K562 (cell line): Measurements from ENCODE around the gene PET100. TPM values are rescaled to one million over a fixed set of nuclear protein-coding genes. Genes with fewer than 3 reads are reported as not detected.

Source experiments
- ARID2 ChIP-seq: fragments of 450-650 bp; IDR thresholded peaks from 2 replicates; pipeline ENCODE4 v1.6.1; 2017; ENCODE audit warnings: antibody characterized with exemption, mild to moderate bottlenecking
- BCOR ChIP-seq: fragments of 450-650 bp; IDR thresholded peaks from 2 replicates; pipeline ENCODE4 v1.6.1; 2016
- EGR1 ChIP-seq: fragments of 450-650 bp; conservative IDR thresholded peaks from 2 replicates; pipeline ENCODE4 v1.6.1; 2017; ENCODE audit warnings: mild to moderate bottlenecking
- FIP1L1 ChIP-seq: fragments of 200-400 bp; formaldehyde crosslinking; IDR thresholded peaks from 2 replicates; pipeline ENCODE4 v1.6.1; 2018; ENCODE audit warnings: mild to moderate bottlenecking, low read depth, low read length; ENCODE audit not compliant: poor library complexity, severe bottlenecking
- OTX1 ChIP-seq: fragments of 450-650 bp; formaldehyde crosslinking; IDR thresholded peaks from 2 replicates; pipeline ENCODE4 v1.4.0; 2022; ENCODE audit warnings: mild to moderate bottlenecking
- SMARCA5 ChIP-seq: fragments of 450-650 bp; IDR thresholded peaks from 2 replicates; pipeline ENCODE4 v1.6.1; 2016
- SREBF2 ChIP-seq: sonication (generic); formaldehyde crosslinking; IDR thresholded peaks from 2 replicates; pipeline ENCODE4 v1.4.0; 2020; ENCODE audit warnings: mild to moderate bottlenecking, missing genetic modification reagents
- TBP ChIP-seq: optimal IDR thresholded peaks from 2 replicates; pipeline ENCODE3; 2011; ENCODE audit warnings: low read depth, low read length, improper control_type of control experiment
- TEAD2 ChIP-seq: fragments of 450-650 bp; IDR thresholded peaks from 2 replicates; pipeline ENCODE4 v1.6.1; 2016; ENCODE audit warnings: missing genetic modification characterization, control low read depth, missing compliant biosample characterization
- VEZF1 ChIP-seq: fragments of 200-800 bp; sonication (Bioruptor generic); IDR thresholded peaks from 2 replicates; pipeline ENCODE4 v1.6.1; 2017; ENCODE audit warnings: missing genetic modification characterization, missing compliant biosample characterization
- ZNF407 ChIP-seq: fragments of 450-650 bp; IDR thresholded peaks from 2 replicates; pipeline ENCODE4 v1.6.1; 2016; ENCODE audit warnings: low read depth
- ZNF586 ChIP-seq: fragments of 450-650 bp; formaldehyde crosslinking; conservative IDR thresholded peaks from 2 replicates; pipeline ENCODE4 v1.4.0; 2020; ENCODE audit warnings: mild to moderate bottlenecking, moderate library complexity
- ZNF785 ChIP-seq: fragments of 250-450 bp; sonication (Bioruptor Pico); IDR thresholded peaks from 2 replicates; pipeline ENCODE4 v1.4.0; 2020; ENCODE audit warnings: mild to moderate bottlenecking
- polyA plus RNA-seq, 8 experiments: library from polyadenylated mRNA; depleted of rRNA in 4 of 8; stranded (reverse) in 5 of 8; unstranded in 3 of 8; fragments of >200 nt; fragmentation: Nextera tagmentation in 2 of 8; fragmentation: Illumina TruSeq in 1 of 8; extraction: Ambion mirVana in 2 of 8; extraction: Trizol in 1 of 8; gene quantifications; 2 replicates each; pipeline versions ENCODE4 v1.2.1 to v1.2.3, GENCODE V29; 2011 to 2014; ENCODE audit warnings: inconsistent platforms in 1 of 8, missing spikeins in 1 of 8
- total RNA-seq, 7 experiments: library from RNA; depleted of rRNA in 6 of 7; stranded (reverse); fragments of >200 nt in 6 of 7; fragmentation: Illumina TruSeq in 2 of 7; extraction: Trizol in 2 of 7; gene quantifications; 2 replicates each; pipeline versions ENCODE4 v1.2.1 to v1.2.3, GENCODE V29; 2011 to 2021; ENCODE audit warnings: low replicate concordance in 1 of 7
- TF ChIP-seq, protein P1 (sequence below): fragments of 250-450 bp; sonication (Bioruptor Pico); IDR thresholded peaks from 2 replicates; pipeline ENCODE4 v1.8.0; 2022; ENCODE audit warnings: inconsistent platforms, mild to moderate bottlenecking, moderate library complexity, borderline replicate concordance
- TF ChIP-seq, protein P2 (sequence below): fragments of 450-650 bp; IDR thresholded peaks from 2 replicates; pipeline ENCODE4 v1.6.1; 2018; ENCODE audit warnings: mild to moderate bottlenecking, low read depth; ENCODE audit not compliant: partially characterized antibody
- TF ChIP-seq, protein P3 (sequence below): fragments of 450-650 bp; IDR thresholded peaks from 2 replicates; pipeline ENCODE4 v1.6.1; 2016; ENCODE audit warnings: low read depth, mild to moderate bottlenecking, moderate library complexity

PET100 gene
- total and polyA plus RNA-seq, 9 of the 15 experiments (the other 6 are each of a cell fraction or from before 2014, with no cell fraction given) = 62.3 to 351 (median 98.3) TPM

GRCh38 chr19:7652061-7652641 is 22.6 kb downstream of the PET100 start (continued):
- TF ChIP-seq, protein P1, sequence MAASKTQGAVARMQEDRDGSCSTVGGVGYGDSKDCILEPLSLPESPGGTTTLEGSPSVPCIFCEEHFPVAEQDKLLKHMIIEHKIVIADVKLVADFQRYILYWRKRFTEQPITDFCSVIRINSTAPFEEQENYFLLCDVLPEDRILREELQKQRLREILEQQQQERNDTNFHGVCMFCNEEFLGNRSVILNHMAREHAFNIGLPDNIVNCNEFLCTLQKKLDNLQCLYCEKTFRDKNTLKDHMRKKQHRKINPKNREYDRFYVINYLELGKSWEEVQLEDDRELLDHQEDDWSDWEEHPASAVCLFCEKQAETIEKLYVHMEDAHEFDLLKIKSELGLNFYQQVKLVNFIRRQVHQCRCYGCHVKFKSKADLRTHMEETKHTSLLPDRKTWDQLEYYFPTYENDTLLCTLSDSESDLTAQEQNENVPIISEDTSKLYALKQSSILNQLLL (CRISPR knock-in tag) = no peak
- TF ChIP-seq SREBF2 (CRISPR knock-in tag) (no peak), TBP (no peak), ARID2 (peak; percentile 59; the same call in 1 of the 2 replicates), EGR1 (peak; percentile 47; the same call in 1 of the 2 replicates), TEAD2 (tag) (no peak), OTX1 (no peak), VEZF1 (CRISPR knock-in tag) (0 out of 2 replicates have a peak, but pooled peaks have one; percentile 26), ZNF407 (no peak), ZNF586 (CRISPR knock-in tag) (no peak), SMARCA5 (no peak), BCOR (0 out of 2 replicates have a peak, but pooled peaks have one; percentile 6), FIP1L1 (no peak), ZNF785 (CRISPR knock-in tag) (no peak)
- TF ChIP-seq, protein P2, sequence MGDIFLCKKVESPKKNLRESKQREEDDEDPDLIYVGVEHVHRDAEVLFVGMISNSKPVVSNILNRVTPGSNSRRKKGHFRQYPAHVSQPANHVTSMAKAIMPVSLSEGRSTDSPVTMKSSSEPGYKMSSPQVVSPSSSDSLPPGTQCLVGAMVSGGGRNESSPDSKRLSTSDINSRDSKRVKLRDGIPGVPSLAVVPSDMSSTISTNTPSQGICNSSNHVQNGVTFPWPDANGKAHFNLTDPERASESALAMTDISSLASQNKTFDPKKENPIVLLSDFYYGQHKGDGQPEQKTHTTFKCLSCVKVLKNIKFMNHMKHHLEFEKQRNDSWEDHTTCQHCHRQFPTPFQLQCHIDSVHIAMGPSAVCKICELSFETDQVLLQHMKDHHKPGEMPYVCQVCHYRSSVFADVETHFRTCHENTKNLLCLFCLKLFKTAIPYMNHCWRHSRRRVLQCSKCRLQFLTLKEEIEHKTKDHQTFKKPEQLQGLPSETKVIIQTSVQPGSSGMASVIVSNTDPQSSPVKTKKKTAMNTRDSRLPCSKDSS = no peak
- TF ChIP-seq, protein P3, sequence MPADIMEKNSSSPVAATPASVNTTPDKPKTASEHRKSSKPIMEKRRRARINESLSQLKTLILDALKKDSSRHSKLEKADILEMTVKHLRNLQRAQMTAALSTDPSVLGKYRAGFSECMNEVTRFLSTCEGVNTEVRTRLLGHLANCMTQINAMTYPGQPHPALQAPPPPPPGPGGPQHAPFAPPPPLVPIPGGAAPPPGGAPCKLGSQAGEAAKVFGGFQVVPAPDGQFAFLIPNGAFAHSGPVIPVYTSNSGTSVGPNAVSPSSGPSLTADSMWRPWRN = no peak
